CD4-positive, alpha-beta T cell (primary cell): ENCODE data around the gene FBXO15. TPM values are rescaled to one million over a fixed set of nuclear protein-coding genes. Genes with fewer than 3 reads are reported as not detected.

Source experiments
- ATAC-seq: fragments of 200-7000 bp; cut with Tn5 transposase; one replicate; pipeline ENCODE4 v1.10.0; 2022; ENCODE audit warnings: mild to moderate bottlenecking; ENCODE audit not compliant: poor library complexity
- CTCF ChIA-PET: fragments of 350-600 bp; sonication (Branson Sonifier 250); formaldehyde crosslinking; loops from one replicate; lab custom pipeline; 2021; ENCODE audit warnings: antibody characterized with exemption, inconsistent platforms; lab: Charles Lee
- POLR2A ChIA-PET: fragments of 350-600 bp; sonication (Branson Sonifier 250); formaldehyde crosslinking; loops from one replicate; lab custom pipeline; 2021; ENCODE audit warnings: antibody characterized with exemption, inconsistent platforms; lab: Charles Lee
- DNase-seq, 14 experiments: peaks; one replicate each; pipeline ENCODE4 v3.0.0-alpha.2; 2013 to 2020; ENCODE audit warnings: mixed read lengths in 2 of 14
- H3K27ac ChIP-seq, 2 donors: one replicate each; pipeline versions ENCODE4 v1.5.1 to v1.7.0; 2013; ENCODE audit warnings: low read length in 2 of 2, low read depth in 1 of 2, mild to moderate bottlenecking in 1 of 2
- H3K27me3 ChIP-seq, 2 experiments: 1 replicate in 1 of 2; 2 replicates in 1 of 2; pipeline versions ENCODE4 v1.6.1 to v1.7.0; 2013; ENCODE audit warnings: low read length in 2 of 2, control low read depth in 1 of 2, mild to moderate bottlenecking in 1 of 2, moderate library complexity in 1 of 2; ENCODE audit not compliant: insufficient read depth in 2 of 2, control insufficient read depth in 1 of 2
- H3K36me3 ChIP-seq: one replicate; pipeline ENCODE4 v1.6.1; 2013; ENCODE audit warnings: low read length, control low read depth; ENCODE audit not compliant: insufficient read depth
- H3K4me1 ChIP-seq: one replicate; pipeline ENCODE4 v1.6.1; 2013; ENCODE audit warnings: low read length, control low read depth; ENCODE audit not compliant: insufficient read depth
- H3K4me3 ChIP-seq: one replicate; pipeline ENCODE4 v1.5.1; 2013; ENCODE audit warnings: mild to moderate bottlenecking, low read length, moderate library complexity
- H3K9me3 ChIP-seq, 2 experiments: 1 replicate in 1 of 2; 2 replicates in 1 of 2; pipeline versions ENCODE4 v1.6.1 to v1.7.0; 2013; ENCODE audit warnings: low read length in 2 of 2, mild to moderate bottlenecking in 2 of 2, control low read depth in 1 of 2, moderate library complexity in 1 of 2; ENCODE audit not compliant: control insufficient read depth in 1 of 2, insufficient read depth in 1 of 2
- H3K27ac Mint-ChIP-seq: one replicate; pipeline ENCODE4 v1.8.0; 2020; ENCODE audit warnings: mixed read lengths
- H3K27me3 Mint-ChIP-seq: one replicate; pipeline ENCODE4 v1.8.0; 2021; ENCODE audit warnings: mixed read lengths
- H3K36me3 Mint-ChIP-seq: one replicate; pipeline ENCODE4 v1.8.0; 2021; ENCODE audit warnings: low read depth, mixed read lengths
- H3K4me1 Mint-ChIP-seq: one replicate; pipeline ENCODE4 v1.8.0; 2021; ENCODE audit warnings: low read depth, mixed read lengths
- H3K4me3 Mint-ChIP-seq: one replicate; pipeline ENCODE4 v1.8.0; 2020; ENCODE audit warnings: mild to moderate bottlenecking, mixed read lengths
- H3K9me3 Mint-ChIP-seq: one replicate; pipeline ENCODE4 v1.8.0; 2020; ENCODE audit warnings: mixed read lengths
- CTCF ChIP-seq: fragments of 200-600 bp; IDR thresholded peaks from one replicate; pipeline ENCODE4 v1.8.0; 2022; ENCODE audit warnings: antibody characterized with exemption, mild to moderate bottlenecking
- intact Hi-C, 2 experiments: fragments of 100-400 bp; cut with DNase I in 1 of 2; cut with micrococcal nuclease in 1 of 2; formaldehyde crosslinking; loops; one replicate each; pipeline versions ENCODE4 v1.15.1 to v1.9.0; 2023 to 2025; cut with DNase I, micrococcal nuclease
- total RNA-seq, 174 experiments: library from RNA in 2 of 174; stranded (reverse) in 2 of 174; gene quantifications; one replicate each; pipeline ENCODE4 v1.2.3 and lab custom pipeline; 2021 to 2026

The FBXO15 gene
- total RNA-seq, 2 experiments from 2014 or later, result 0.58 to 1.0 TPM

GRCh38 chr18:74172697-74173433, 25.2 kb upstream of the FBXO15 start:
- H3K4me3 ChIP-seq, result no peak overlapping the region
- no peaks in the 10 kb centered on the region for H3K4me1 ChIP-seq
- CTCF ChIA-PET, result no interaction called here
- TF ChIP-seq CTCF, result no peak
- Mint-ChIP-seq H3K4me3 (no peak overlapping the region), H3K4me1 (no peaks in the 10 kb centered on the region), H3K9me3 (no peaks in the 10 kb centered on the region), H3K27ac (no peak overlapping the region), H3K27me3 (peaks cover 44% of the 10 kb centered on the region), H3K36me3 (no peaks in the 10 kb centered on the region)
- H3K36me3 ChIP-seq, result no peaks in the 10 kb centered on the region
- no peaks in the 10 kb centered on the region for H3K27me3 ChIP-seq
- H3K27ac ChIP-seq, result no peak overlapping the region
- DNase-seq (no peak), ATAC-seq (no peak)
- intact Hi-C loops, result no loop called here
- POLR2A ChIA-PET, result no interaction called here
- H3K9me3 ChIP-seq, result peaks cover 0 to 8% of the 10 kb centered on the region in 2 experiments

- H3K27me3 Mint-ChIP-seq, result peaks cover 44% of the 10 kb centered on the region
Measured at GRCh38 chr18:74171910-74172606, 24.4 kb upstream of the FBXO15 start.

GRCh38 chr18:74166386-74166785, 18.8 kb upstream of the FBXO15 start:
- intact Hi-C loops, result no loop called here
- no peak overlapping the region for H3K27ac Mint-ChIP-seq
- no peaks in the 10 kb centered on the region for H3K27me3 ChIP-seq
- no peak overlapping the region for H3K4me3 ChIP-seq
- H3K9me3 ChIP-seq, result no peaks in the 10 kb centered on the region
- no peak for TF ChIP-seq CTCF
- CTCF ChIA-PET, result no interaction called here
- POLR2A ChIA-PET, result no interaction called here
- H3K4me1 Mint-ChIP-seq, result no peaks in the 10 kb centered on the region
- H3K27me3 Mint-ChIP-seq, result peaks cover 9% of the 10 kb centered on the region
- ATAC-seq, result no peak
- no peaks in the 10 kb centered on the region for H3K9me3 Mint-ChIP-seq
- no peaks in the 10 kb centered on the region for H3K36me3 Mint-ChIP-seq
- no peak overlapping the region for H3K4me3 Mint-ChIP-seq
- no peaks in the 10 kb centered on the region for H3K4me1 ChIP-seq
- DNase-seq, result no peak
- no peaks in the 10 kb centered on the region for H3K36me3 ChIP-seq
- H3K27ac ChIP-seq, result no peak overlapping the region

More at GRCh38 chr18:74171910-74172606, 24.4 kb upstream of the FBXO15 start:
- no peaks in the 10 kb centered on the region for H3K9me3 Mint-ChIP-seq
- ChIA-PET POLR2A (no interaction called here), CTCF (no interaction called here)
- Histone ChIP-seq H3K4me1 (no peaks in the 10 kb centered on the region), H3K36me3 (no peaks in the 10 kb centered on the region), H3K27me3 (no peaks in the 10 kb centered on the region), H3K27ac (no peak overlapping the region), H3K4me3 (no peak overlapping the region), H3K9me3 (peaks cover 0 to 8% of the 10 kb centered on the region in 2 experiments)
- no peak for TF ChIP-seq CTCF
- intact Hi-C loops, result no loop called here
- no peaks in the 10 kb centered on the region for H3K4me1 Mint-ChIP-seq
- DNase-seq (no peak), ATAC-seq (no peak)
- no peaks in the 10 kb centered on the region for H3K36me3 Mint-ChIP-seq
- no peak overlapping the region for H3K27ac Mint-ChIP-seq
- H3K4me3 Mint-ChIP-seq, result no peak overlapping the region
